WTC11 (cell line): ENCODE results near the gene LNX2.

Experiments
- CBFB ChIP-seq: sonication (generic); formaldehyde crosslinking; IDR thresholded peaks from 2 replicates; pipeline ENCODE4 v1.8.1; 2022; ENCODE audit warnings: mild to moderate bottlenecking, low read depth, missing genetic modification reagents
- NR3C1 ChIP-seq: sonication (generic); formaldehyde crosslinking; conservative IDR thresholded peaks from 2 replicates; pipeline ENCODE4 v1.8.1; 2023; ENCODE audit warnings: low read depth, mild to moderate bottlenecking, missing genetic modification reagents
- ZNF416 ChIP-seq: fragments of 250-450 bp; sonication (Bioruptor Pico); IDR thresholded peaks from 2 replicates; pipeline ENCODE4 v1.9.0; 2021; ENCODE audit warnings: mild to moderate bottlenecking, inconsistent platforms
- TF ChIP-seq, protein P1 (sequence below): fragments of 200-600 bp; IDR thresholded peaks from 2 replicates; pipeline ENCODE4 v1.8.0; 2022; ENCODE audit warnings: antibody characterized with exemption

DNA sequence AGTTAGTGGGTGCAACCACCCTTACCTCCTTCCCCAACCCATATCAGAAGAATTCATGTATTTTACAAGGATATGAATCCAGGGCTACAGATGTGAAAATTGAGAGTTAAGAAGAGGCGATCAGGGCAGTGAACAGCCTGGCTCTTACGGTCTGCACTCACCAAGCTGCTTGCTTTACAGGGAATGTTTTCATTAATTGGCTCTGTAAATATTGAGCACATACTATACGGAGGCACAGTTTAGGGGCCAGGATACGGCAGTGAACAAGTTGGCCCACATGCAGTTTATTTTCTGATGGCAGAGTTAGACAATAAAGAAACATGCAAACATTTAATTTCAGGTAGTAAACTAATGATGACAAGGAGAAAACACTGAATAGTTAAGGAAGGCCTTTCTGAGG is 7.8 kb upstream of the LNX2 start:
- TF ChIP-seq, protein P1, sequence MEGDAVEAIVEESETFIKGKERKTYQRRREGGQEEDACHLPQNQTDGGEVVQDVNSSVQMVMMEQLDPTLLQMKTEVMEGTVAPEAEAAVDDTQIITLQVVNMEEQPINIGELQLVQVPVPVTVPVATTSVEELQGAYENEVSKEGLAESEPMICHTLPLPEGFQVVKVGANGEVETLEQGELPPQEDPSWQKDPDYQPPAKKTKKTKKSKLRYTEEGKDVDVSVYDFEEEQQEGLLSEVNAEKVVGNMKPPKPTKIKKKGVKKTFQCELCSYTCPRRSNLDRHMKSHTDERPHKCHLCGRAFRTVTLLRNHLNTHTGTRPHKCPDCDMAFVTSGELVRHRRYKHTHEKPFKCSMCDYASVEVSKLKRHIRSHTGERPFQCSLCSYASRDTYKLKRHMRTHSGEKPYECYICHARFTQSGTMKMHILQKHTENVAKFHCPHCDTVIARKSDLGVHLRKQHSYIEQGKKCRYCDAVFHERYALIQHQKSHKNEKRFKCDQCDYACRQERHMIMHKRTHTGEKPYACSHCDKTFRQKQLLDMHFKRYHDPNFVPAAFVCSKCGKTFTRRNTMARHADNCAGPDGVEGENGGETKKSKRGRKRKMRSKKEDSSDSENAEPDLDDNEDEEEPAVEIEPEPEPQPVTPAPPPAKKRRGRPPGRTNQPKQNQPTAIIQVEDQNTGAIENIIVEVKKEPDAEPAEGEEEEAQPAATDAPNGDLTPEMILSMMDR = no peak
- TF ChIP-seq NR3C1 = no peak
- no peak for TF ChIP-seq ZNF416 (CRISPR knock-in tag)
- TF ChIP-seq CBFB = no peak
